Liver (tissue), 3 donors: ENCODE data around the gene GLB1L3.
"Not testable (repeated sequence)": the region's sequence is repeated elsewhere in the genome, so short reads cannot be mapped to it uniquely, and the experiment has no call there.

Experiments
- GABPA ChIP-seq, 2 donors: IDR thresholded peaks in 1 of 2; conservative IDR thresholded peaks in 1 of 2; 2 replicates each; pipeline ENCODE4 v1.6.1; 2016; ENCODE audit warnings: antibody characterized with exemption in 2 of 2, mild to moderate bottlenecking in 1 of 2, moderate library complexity in 1 of 2
- MAX ChIP-seq: IDR thresholded peaks from 2 replicates; pipeline ENCODE4 v1.6.1; 2016; ENCODE audit warnings: antibody characterized with exemption
- TAF1 ChIP-seq: conservative IDR thresholded peaks from 2 replicates; pipeline ENCODE4 v1.6.1; 2016; ENCODE audit warnings: antibody characterized with exemption, mild to moderate bottlenecking
- YY1 ChIP-seq: IDR thresholded peaks from 2 replicates; pipeline ENCODE4 v1.6.1; 2016; ENCODE audit warnings: antibody characterized with exemption, mild to moderate bottlenecking
- TF ChIP-seq, protein P1 (sequence below): fragments of 150-350 bp; IDR thresholded peaks from 2 replicates; pipeline ENCODE4 v1.5.1; 2017; ENCODE audit warnings: improper control_type of control experiment, low read depth, low read length; ENCODE audit not compliant: missing input control
- donor health status: healthy.
- donor health status: healthy.

DNA sequence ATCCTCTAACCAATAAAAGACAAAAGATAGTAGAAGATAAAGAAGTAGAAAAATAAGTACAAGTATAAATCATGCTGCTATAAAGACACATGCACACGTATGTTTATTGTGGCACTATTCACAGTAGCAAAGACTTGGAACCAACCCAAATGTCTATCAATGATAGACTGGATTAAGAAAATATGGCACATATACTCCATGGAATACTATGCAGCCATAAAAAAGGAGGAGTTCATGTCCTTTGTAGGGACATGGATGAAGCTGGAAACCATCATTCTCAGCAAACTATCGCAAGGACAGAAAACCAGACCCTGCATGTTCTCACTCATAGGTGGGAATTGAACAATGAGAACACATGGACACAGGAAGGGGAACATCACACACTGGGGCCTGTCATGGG lies 45.2 kb downstream of the GLB1L3 start:
- TF ChIP-seq GABPA (IDR thresholded peaks at IDR 0.05 in 1 of 2, conservative IDR thresholded peaks at IDR 0.05 in 1 of 2); TAF1; MAX; YY1: not testable (repeated sequence)
- TF ChIP-seq, protein P1, sequence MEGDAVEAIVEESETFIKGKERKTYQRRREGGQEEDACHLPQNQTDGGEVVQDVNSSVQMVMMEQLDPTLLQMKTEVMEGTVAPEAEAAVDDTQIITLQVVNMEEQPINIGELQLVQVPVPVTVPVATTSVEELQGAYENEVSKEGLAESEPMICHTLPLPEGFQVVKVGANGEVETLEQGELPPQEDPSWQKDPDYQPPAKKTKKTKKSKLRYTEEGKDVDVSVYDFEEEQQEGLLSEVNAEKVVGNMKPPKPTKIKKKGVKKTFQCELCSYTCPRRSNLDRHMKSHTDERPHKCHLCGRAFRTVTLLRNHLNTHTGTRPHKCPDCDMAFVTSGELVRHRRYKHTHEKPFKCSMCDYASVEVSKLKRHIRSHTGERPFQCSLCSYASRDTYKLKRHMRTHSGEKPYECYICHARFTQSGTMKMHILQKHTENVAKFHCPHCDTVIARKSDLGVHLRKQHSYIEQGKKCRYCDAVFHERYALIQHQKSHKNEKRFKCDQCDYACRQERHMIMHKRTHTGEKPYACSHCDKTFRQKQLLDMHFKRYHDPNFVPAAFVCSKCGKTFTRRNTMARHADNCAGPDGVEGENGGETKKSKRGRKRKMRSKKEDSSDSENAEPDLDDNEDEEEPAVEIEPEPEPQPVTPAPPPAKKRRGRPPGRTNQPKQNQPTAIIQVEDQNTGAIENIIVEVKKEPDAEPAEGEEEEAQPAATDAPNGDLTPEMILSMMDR, result not testable (repeated sequence)
